ENCODE data around the gene MT1E. TPM values are rescaled to one million over a fixed set of nuclear protein-coding genes. Genes with fewer than 3 reads are reported as not detected.

MT1E gene
- total and polyA plus RNA-seq, 2 of the 13 experiments (the other 11 are each of a cell fraction or from before 2014, with no cell fraction given): 110 to 1,072 TPM

GRCh38 chr16:56632156-56632847 lies 6.7 kb downstream of the MT1E start, which contains the start of gene MT1M (continued):
- TF ChIP-seq MAFK (conservative IDR thresholded peaks at IDR 0.05 in 1 of 2, IDR thresholded peaks at IDR 0.05 in 1 of 2; ENCODE audit: low read length in 2 of 2) (no peak), ZNF224 (CRISPR knock-in tag; IDR thresholded peaks at IDR 0.05) (peak; percentile 43; the same call in 1 of the 2 replicates), ZNF724P (CRISPR knock-in tag; IDR thresholded peaks at IDR 0.05; ENCODE audit: borderline replicate concordance) (no peak), ZNF781 (CRISPR knock-in tag; IDR thresholded peaks at IDR 0.05; ENCODE audit: borderline replicate concordance, not compliant biosample characterization) (peak; percentile 17), ZNF777 (CRISPR knock-in tag; IDR thresholded peaks at IDR 0.05) (peak; percentile 2; the same call in 1 of the 2 replicates), NCOA5 (CRISPR knock-in tag; IDR thresholded peaks at IDR 0.05) (no peak), SP140L (CRISPR knock-in tag; IDR thresholded peaks at IDR 0.05; ENCODE audit: borderline replicate concordance) (no peak), PHF21A (CRISPR knock-in tag; IDR thresholded peaks at IDR 0.05) (no peak), DR1 (CRISPR knock-in tag; IDR thresholded peaks at IDR 0.05) (no peak), ZNF672 (CRISPR knock-in tag; IDR thresholded peaks at IDR 0.05) (no peak), ZNF432 (CRISPR knock-in tag; IDR thresholded peaks at IDR 0.05; ENCODE audit: borderline replicate concordance) (no peak), HOXA9 (CRISPR knock-in tag; IDR thresholded peaks at IDR 0.05; ENCODE audit: borderline replicate concordance) (no peak), EZH2 (conservative IDR thresholded peaks at IDR 0.05; ENCODE audit: low read depth, low read length) (peak; percentile 78), RAD21 (CRISPR knock-in tag; IDR thresholded peaks at IDR 0.05) (no peak; the same call in 1 of the 2 replicates), ZNF207 (IDR thresholded peaks at IDR 0.05; ENCODE audit: borderline replicate concordance) (no peak)
- TF ChIP-seq, protein P1, sequence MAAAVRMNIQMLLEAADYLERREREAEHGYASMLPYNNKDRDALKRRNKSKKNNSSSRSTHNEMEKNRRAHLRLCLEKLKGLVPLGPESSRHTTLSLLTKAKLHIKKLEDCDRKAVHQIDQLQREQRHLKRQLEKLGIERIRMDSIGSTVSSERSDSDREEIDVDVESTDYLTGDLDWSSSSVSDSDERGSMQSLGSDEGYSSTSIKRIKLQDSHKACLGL (CRISPR knock-in tag; IDR thresholded peaks at IDR 0.05): peak; percentile 25; the same call in 1 of the 2 replicates
- TF ChIP-seq, protein P2, sequence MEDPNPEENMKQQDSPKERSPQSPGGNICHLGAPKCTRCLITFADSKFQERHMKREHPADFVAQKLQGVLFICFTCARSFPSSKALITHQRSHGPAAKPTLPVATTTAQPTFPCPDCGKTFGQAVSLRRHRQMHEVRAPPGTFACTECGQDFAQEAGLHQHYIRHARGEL (CRISPR knock-in tag; IDR thresholded peaks at IDR 0.05): no peak
- TF ChIP-seq, protein P3, sequence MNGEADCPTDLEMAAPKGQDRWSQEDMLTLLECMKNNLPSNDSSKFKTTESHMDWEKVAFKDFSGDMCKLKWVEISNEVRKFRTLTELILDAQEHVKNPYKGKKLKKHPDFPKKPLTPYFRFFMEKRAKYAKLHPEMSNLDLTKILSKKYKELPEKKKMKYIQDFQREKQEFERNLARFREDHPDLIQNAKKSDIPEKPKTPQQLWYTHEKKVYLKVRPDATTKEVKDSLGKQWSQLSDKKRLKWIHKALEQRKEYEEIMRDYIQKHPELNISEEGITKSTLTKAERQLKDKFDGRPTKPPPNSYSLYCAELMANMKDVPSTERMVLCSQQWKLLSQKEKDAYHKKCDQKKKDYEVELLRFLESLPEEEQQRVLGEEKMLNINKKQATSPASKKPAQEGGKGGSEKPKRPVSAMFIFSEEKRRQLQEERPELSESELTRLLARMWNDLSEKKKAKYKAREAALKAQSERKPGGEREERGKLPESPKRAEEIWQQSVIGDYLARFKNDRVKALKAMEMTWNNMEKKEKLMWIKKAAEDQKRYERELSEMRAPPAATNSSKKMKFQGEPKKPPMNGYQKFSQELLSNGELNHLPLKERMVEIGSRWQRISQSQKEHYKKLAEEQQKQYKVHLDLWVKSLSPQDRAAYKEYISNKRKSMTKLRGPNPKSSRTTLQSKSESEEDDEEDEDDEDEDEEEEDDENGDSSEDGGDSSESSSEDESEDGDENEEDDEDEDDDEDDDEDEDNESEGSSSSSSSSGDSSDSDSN (CRISPR knock-in tag; IDR thresholded peaks at IDR 0.05): peak; percentile 24; the same call in 1 of the 2 replicates

Data from HepG2 (cell line).